Smooth muscle cell of the brain vasculature (primary cell): Measurements from ENCODE around the gene FBXW9.
A peak's percentile ranks its signal among the peaks of the same experiment; 100 is the strongest.
"Not testable (repeated sequence)": the region's sequence is repeated elsewhere in the genome, so short reads cannot be mapped to it uniquely, and the experiment has no call there.

Experiments
- DNase-seq: peaks from one replicate; pipeline ENCODE4 v3.0.0-alpha.2; 2012; ENCODE audit warnings: low read depth, low spot score

Gene FBXW9

GRCh38 chr19:12656899-12657571 is 39.4 kb downstream of the FBXW9 start:
- DNase-seq, result no peak

GRCh38 chr19:12655546-12655945 is 40.9 kb downstream of the FBXW9 start:
- no peak for DNase-seq

- DNase-seq, result no peak
These were observed 44.2 kb downstream of the FBXW9 start for GRCh38 chr19:12652219-12652618.

- DNase-seq, result no peak
These were observed 46.5 kb downstream of the FBXW9 start for GRCh38 chr19:12649941-12650340.

GRCh38 chr19:12648088-12648487 is 48.3 kb downstream of the FBXW9 start:
- DNase-seq, result no peak

GRCh38 chr19:12647490-12648071 is 48.9 kb downstream of the FBXW9 start:
- DNase-seq, result no peak

GRCh38 chr19:12647047-12647446 is 49.4 kb downstream of the FBXW9 start:
- DNase-seq, result no peak

- DNase-seq, result no peak
These were observed 49.9 kb downstream of the FBXW9 start for GRCh38 chr19:12646551-12646950.

- not testable (repeated sequence) for DNase-seq
These were observed 52.7 kb downstream of the FBXW9 start for GRCh38 chr19:12643716-12644115.

- DNase-seq, result no peak
These were observed 53.9 kb downstream of the FBXW9 start for GRCh38 chr19:12642506-12642905.

- DNase-seq, result no peak
These were observed 55.0 kb downstream of the FBXW9 start for GRCh38 chr19:12641456-12641855.

- DNase-seq, result peak; percentile 33
These were observed 56.4 kb downstream of the FBXW9 start for GRCh38 chr19:12639901-12640613.
